CD4-positive, alpha-beta T cell treated with Interferon alpha-2 for 1 hour (primary cell): ENCODE results near the gene HOXC6.

Experiments used
- DNase-seq, 2 donors: peaks; one replicate each; pipeline ENCODE4 v3.0.0-alpha.2; 2020 to 2022

Gene HOXC6

GRCh38 chr12:54016478-54016964, 11.7 kb upstream of the HOXC6 start:
- DNase-seq, result no peak

DNA sequence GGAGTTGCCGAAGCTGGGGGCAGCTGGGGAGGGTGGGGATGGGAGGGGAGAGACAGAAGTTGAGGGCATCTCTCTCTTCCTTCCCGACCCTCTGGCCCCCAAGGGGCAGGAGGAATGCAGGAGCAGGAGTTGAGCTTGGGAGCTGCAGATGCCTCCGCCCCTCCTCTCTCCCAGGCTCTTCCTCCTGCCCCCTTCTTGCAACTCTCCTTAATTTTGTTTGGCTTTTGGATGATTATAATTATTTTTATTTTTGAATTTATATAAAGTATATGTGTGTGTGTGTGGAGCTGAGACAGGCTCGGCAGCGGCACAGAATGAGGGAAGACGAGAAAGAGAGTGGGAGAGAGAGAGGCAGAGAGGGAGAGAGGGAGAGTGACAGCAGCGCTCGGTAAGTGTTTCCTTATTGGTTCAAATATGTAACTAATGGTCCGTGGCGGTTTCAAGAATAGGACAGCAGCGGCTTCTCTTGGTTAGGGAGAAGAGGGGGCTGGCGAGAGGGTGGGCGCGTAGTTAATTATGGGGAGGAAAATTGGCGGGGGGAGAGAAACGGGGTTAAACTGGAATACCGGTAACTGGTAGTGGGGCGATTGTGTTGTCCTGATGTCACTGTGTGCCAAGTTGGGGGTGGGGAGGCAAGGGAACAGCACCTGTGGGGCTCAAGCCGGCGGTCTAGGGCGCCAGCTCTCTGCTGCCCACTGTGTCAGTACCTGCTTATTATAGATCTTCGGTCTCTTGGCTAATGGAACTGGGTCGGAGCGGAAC, 11.0 kb upstream of the HOXC6 start:
- no peak for DNase-seq

- peak; percentile 83 to 85 for DNase-seq
Observed at GRCh38 chr12:54017878-54018467, 10.3 kb upstream of the HOXC6 start.

DNA sequence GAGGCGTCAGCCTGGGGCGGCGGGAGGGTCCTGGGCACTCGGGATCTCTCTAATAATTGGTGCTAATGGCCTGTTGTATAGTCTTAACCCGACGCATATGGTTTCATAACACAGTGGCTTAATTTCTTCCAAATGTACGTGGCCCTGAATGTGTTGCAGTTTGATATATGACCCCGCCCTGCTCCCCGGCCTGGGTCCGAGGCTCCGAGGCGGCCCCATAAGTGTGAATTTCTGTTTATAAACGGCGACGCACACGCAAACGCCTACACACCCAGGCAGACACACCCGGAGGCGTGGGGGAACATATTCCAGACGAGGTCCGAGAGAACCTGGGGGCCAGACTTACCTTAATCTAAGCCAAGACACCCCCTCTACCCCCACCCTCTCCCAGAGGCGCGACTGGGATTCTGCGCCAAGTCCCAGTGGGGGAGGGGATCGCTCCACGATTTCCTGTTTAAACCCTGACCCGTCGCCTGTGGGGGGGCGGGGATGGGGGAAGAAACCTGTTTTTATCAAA, 9.7 kb upstream of the HOXC6 start:
- DNase-seq, result no peak

DNA sequence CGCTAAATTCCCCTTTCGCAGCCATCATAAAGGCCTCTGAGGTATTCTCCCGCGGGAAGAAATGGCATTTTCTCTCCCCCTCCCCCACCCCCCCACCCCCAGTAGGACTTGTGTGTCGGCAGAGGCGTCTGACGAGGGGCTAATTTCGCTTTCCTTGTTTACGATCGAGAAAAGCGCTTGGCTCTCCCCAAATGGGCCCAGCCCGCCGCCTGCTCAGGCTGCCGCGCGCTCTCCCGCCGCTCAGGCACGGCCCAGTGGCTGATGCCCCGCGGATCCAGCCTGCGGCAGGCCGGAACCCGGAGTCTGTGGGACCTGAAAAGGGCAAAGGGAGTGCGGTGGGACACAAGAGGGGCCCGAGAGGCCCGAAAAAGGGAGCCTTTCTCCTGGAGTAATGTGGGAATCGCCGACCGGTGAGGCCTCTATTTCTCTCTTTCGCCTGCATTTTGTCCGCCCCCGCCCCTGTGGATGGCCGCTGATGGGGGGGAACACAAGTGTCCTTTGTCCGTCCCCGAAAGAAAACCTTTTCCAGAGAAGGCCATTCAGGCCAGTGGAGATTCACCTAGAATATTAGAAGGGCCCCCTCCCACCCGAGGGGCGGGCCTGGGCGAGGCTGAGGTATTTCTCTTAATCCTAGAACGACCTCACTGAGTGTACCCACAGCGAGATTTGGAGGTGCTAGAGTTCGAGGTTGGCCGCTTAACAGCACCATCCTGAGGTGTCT, 9.0 kb upstream of the HOXC6 start:
- no peak for DNase-seq

GRCh38 chr12:54019924-54020590, 8.2 kb upstream of the HOXC6 start:
- DNase-seq, result no peak

- no peak for DNase-seq
Observed at GRCh38 chr12:54020591-54021405, 7.4 kb upstream of the HOXC6 start.

- DNase-seq, result no peak
Observed at GRCh38 chr12:54021432-54022013, 6.7 kb upstream of the HOXC6 start.

DNA sequence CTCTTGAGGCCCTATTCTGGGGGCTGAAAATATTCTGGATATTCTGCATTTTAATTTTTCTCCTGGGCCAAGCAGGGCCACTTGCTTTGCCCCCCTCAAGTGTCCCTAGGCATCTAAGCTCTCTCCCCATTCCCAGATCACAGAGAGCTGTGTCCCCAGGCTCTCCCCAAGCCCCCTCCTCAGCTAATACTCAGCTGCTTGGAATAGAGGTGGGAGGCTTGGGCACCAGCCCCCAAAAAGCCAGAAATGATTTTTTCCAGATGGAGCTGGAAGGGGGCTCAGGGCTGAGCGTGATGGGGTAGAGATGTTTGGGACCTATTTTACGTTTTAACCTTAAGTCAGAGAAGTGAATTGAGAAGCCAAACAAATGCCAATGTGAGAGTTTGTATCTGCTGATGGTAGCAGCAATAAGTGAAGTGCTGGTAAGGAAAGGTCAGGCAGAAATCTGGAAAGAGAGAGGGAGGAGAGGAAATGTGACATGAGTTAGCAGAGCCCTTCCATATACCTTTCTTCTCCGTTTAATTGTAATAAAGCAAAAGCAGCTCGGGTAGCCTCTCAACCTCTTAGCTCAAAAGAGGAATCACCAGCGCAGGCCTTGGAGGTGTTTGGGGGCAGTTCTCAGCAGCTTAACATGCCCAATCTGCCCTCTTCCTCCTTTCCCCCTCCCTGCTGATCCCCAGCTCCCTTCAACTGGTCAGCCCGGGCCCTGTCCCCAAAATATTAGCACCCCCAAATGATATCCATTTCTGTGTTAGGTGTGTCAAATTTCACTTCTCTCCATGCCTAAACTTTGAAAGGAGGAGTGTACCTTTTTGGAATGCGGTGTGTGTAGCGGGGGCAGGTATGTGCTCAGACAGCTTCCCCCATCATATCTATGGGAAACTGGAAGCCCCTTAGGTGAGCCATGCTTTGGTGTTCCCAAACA, 5.0 kb upstream of the HOXC6 start:
- DNase-seq, result no peak

DNA sequence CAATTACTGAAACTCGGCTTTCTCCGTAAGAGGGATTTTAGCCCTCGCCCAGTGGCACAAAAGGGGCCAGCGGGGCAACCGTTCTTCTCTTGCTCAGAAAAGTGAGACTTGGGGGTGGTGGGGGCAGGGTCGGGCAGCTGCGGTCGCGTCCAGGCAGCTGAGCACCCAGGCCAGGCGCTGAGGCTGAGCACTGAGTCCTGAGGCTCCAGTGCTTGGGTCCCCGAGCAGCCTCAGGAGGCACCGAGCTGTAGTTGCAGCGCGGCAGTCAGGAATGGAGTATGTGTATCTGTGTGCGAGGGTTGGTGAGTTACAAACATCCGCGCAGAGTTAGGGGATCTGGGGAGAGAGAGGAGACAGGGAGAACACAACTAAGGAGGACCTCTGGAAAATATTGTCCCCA, 4.1 kb upstream of the HOXC6 start:
- no peak for DNase-seq

GRCh38 chr12:54024581-54025305, 3.5 kb upstream of the HOXC6 start:
- no peak for DNase-seq

DNA sequence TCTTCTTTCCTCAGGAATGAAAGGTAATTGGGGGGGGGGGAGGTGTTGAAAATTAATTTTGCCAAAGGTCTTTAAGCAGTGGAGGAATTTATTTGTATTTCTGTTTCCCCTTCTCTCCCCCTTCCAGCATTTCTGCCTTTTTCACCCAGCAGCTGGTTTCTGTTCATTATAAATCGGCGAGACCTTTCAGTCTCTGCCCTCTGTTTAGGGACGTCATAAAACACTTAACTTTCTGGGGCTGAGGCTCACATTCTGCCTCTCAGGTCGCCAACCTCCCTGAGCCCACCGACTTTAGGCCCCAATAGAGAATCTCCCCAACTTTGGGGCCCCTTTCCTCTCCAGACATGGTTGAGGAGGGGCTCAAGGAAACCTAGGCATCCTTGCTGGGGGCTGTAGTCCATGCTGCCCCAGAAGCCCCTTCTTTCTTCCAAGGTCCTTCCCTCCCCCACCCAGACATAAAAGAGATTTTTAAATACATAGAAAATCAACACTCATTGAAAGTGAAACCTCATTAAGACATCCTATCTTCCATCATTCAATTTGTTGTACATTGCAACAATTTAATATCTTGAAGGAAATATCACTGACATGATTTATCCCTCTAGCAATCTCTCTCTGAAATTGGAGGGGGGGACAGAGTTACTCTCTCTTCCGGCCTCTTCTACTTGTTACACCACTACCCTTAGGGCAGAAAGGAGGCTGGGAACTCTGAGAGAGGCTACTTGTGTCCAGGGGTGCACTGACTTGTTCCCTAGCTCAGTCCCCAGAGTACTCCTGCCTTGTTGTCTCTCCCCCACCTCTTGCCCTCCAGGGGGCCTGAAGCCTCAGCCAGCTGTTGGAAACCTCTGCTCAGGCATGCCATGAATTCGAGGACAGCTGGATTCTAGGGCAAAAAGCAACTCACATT, 2.5 kb upstream of the HOXC6 start:
- DNase-seq, result no peak

DNA sequence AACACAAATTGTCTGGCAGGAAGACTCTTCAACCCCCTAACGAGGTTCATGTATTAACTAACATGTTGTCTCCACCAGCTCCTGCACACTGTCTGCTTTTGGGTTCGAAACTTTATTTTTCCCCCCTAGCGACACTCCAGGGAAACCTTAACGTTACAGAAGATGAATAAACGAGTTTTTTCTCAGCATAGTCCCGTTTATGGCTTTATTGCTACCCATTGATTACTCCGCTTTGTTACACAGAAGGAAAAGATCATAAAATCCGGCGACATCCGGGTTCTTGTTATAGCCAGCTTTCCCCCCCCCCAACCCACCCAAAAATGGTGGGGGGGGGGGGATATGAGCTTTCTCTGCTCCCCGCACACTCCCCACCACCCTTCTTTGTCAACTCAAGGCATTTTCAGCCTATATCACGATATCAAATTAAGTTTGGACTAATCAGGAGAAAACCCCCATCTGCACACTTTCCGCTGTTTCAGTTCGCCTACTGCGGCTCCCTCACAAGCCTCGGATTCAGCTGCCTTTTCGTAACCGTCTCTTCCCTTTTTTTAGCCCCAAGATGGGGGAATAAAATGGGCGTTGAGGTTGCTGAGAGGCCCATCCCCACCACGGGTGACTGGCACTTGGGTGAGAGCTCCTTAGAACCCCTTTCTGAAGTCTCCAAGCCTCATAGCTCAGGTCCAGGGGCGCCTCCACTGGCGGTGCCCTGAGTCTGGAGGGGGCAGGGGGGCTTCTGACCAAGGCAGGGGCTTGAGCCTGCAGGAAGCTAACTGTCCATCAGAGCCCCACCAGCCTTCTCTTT, 1.4 kb upstream of the HOXC6 start:
- no peak for DNase-seq

DNA sequence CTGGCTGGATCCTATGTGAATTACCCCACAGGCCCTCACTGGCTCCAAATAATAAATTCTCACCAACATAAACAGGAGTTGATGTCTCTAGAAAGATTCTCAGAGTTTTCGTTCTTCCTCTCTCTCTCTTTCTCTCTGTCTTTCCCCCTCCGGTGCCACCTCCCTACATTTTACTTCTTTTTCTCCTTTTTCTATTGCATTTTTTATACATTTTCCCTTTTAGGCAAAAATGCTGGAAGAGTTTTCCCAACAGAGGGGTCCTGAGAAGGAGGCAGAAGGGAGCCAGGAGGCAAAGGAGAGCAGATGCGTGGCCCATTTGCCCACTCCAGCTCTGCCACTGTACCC, 826 bp upstream of the HOXC6 start:
- no peak for DNase-seq

GRCh38 chr12:54029529-54030441, 1.5 kb downstream of the HOXC6 start:
- no peak for DNase-seq

GRCh38 chr12:54030442-54030801, 2.2 kb downstream of the HOXC6 start:
- DNase-seq, result no peak

DNA sequence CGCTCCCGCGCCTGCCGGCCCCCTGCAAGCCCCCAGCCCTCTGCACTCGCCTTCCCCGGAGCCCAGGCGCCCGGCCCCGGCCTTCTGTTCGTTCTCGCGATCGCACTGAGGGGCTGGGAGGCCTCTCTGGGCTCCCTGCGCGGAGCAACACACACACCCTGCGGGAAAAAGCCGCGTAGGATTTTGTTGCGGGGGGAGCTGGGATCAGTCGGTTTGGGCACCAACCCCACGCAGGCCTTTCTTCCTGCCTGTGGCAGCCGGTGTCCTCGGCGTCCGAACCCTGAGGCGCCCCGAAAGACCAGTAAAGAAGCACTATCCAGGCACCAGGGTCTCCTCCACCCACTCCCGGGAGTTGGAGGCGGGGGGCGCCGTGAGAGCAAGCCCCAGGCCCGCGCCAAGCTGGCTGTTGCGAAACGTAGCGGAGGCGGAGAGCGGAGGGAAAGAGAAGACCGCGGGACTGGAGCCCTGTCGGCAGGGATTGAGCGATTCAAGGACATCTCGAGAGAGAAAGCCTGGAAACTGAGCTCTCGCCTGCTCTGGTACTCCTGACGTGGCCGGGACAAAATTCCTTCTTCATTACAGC, 2.7 kb downstream of the HOXC6 start:
- DNase-seq, result no peak
